Measurements from ENCODE around the gene OR5T3.

Gene OR5T3

GRCh38 chr11:56234155-56234554 lies 17.9 kb upstream of the OR5T3 start, which contains the start of gene OR5T2:
Gene OR5T2, minus strand, starts transcription at chr11:56234255. Its CDS starts 1,193 bp downstream, at chr11:56233062.
- Histone ChIP-seq H3F3A (ENCODE audit: low read depth) (no peaks in the 10 kb centered on the region), H4K20me1 (ENCODE audit: insufficient read depth, low read length, poor library complexity, severe bottlenecking) (no peaks in the 10 kb centered on the region), H3K9ac (ENCODE audit: low read depth, low read length, poor library complexity, severe bottlenecking) (no peak within 1 kb of the TSS), H3K4me3 (ENCODE audit: low read length, poor library complexity, severe bottlenecking) (no peak within 1 kb of the TSS), H2AFZ (ENCODE audit: low read length) (no peak within 1 kb of the TSS), H3K4me1 (ENCODE audit: insufficient read depth, low read length, poor library complexity, severe bottlenecking) (no peaks in the 10 kb centered on the region), H3K27me3 (ENCODE audit: insufficient read depth, low read length, poor library complexity, severe bottlenecking) (no peaks in the 10 kb centered on the region), H3K9me3 (ENCODE audit: insufficient read depth, low read depth, low read length) (no peaks in the 10 kb centered on the region), H3K36me3 (ENCODE audit: insufficient read depth, low read length) (no peaks in the 10 kb centered on the region), H3K79me2 (ENCODE audit: insufficient read depth, low read length) (no peaks in the 10 kb centered on the region), H3K9me2 (replicated peaks; ENCODE audit: low read depth, low read length) (no peaks in the 10 kb centered on the region), H3K4me2 (ENCODE audit: low read depth, low read length, poor library complexity, severe bottlenecking) (no peak within 1 kb of the TSS)
- TF ChIP-seq CTCF (conservative IDR thresholded peaks at IDR 0.05; ENCODE audit: low read length) (no peak), EZH2phosphoT487 (IDR thresholded peaks at IDR 0.05; ENCODE audit: borderline replicate concordance) (no peak)

GRCh38 chr11:56271092-56271491 lies 19.0 kb downstream of the OR5T3 start:
- Histone ChIP-seq H3K4me3 (ENCODE audit: low read length, poor library complexity, severe bottlenecking) (no peak overlapping the region), H3K79me2 (ENCODE audit: insufficient read depth, low read length) (no peaks in the 10 kb centered on the region), H3K4me2 (ENCODE audit: low read depth, low read length, poor library complexity, severe bottlenecking) (no peak overlapping the region), H2AFZ (ENCODE audit: low read length) (no peak overlapping the region), H3K9ac (ENCODE audit: low read depth, low read length, poor library complexity, severe bottlenecking) (no peak overlapping the region), H4K20me1 (ENCODE audit: insufficient read depth, low read length, poor library complexity, severe bottlenecking) (no peaks in the 10 kb centered on the region), H3F3A (ENCODE audit: low read depth) (no peaks in the 10 kb centered on the region), H3K9me2 (replicated peaks; ENCODE audit: low read depth, low read length) (no peaks in the 10 kb centered on the region), H3K4me1 (ENCODE audit: insufficient read depth, low read length, poor library complexity, severe bottlenecking) (no peaks in the 10 kb centered on the region), H3K9me3 (ENCODE audit: insufficient read depth, low read depth, low read length) (no peaks in the 10 kb centered on the region), H3K27me3 (ENCODE audit: insufficient read depth, low read length, poor library complexity, severe bottlenecking) (no peaks in the 10 kb centered on the region), H3K36me3 (ENCODE audit: insufficient read depth, low read length) (no peaks in the 10 kb centered on the region)
- TF ChIP-seq EZH2phosphoT487 (IDR thresholded peaks at IDR 0.05; ENCODE audit: borderline replicate concordance) (no peak), CTCF (conservative IDR thresholded peaks at IDR 0.05; ENCODE audit: low read length) (no peak)

- no peaks in the 10 kb centered on the region for H4K20me1 ChIP-seq (ENCODE audit: insufficient read depth, low read length, poor library complexity, severe bottlenecking)
- no peak within 1 kb of the TSS for H3K4me2 ChIP-seq (ENCODE audit: low read depth, low read length, poor library complexity, severe bottlenecking)
- no peaks in the 10 kb centered on the region for H3K27me3 ChIP-seq (ENCODE audit: insufficient read depth, low read length, poor library complexity, severe bottlenecking)
- H2AFZ ChIP-seq (ENCODE audit: low read length): no peak within 1 kb of the TSS
- no peaks in the 10 kb centered on the region for H3K9me2 ChIP-seq (replicated peaks; ENCODE audit: low read depth, low read length)
- no peak within 1 kb of the TSS for H3K9ac ChIP-seq (ENCODE audit: low read depth, low read length, poor library complexity, severe bottlenecking)
- TF ChIP-seq EZH2phosphoT487 (IDR thresholded peaks at IDR 0.05; ENCODE audit: borderline replicate concordance) (no peak), CTCF (conservative IDR thresholded peaks at IDR 0.05; ENCODE audit: low read length) (no peak)
- H3F3A ChIP-seq (ENCODE audit: low read depth): no peaks in the 10 kb centered on the region
- no peaks in the 10 kb centered on the region for H3K36me3 ChIP-seq (ENCODE audit: insufficient read depth, low read length)
- H3K79me2 ChIP-seq (ENCODE audit: insufficient read depth, low read length): no peaks in the 10 kb centered on the region
- H3K4me1 ChIP-seq (ENCODE audit: insufficient read depth, low read length, poor library complexity, severe bottlenecking): no peaks in the 10 kb centered on the region
- no peaks in the 10 kb centered on the region for H3K9me3 ChIP-seq (ENCODE audit: insufficient read depth, low read depth, low read length)
- no peak within 1 kb of the TSS for H3K4me3 ChIP-seq (ENCODE audit: low read length, poor library complexity, severe bottlenecking)
These were observed 21.8 kb downstream of the OR5T3 start, which contains the start of gene OR5T1 for GRCh38 chr11:56273854-56274253. Gene OR5T1, plus strand, starts transcription at chr11:56274154. Its CDS starts 1,485 bp downstream, at chr11:56275639.
